ENCODE measurements around the gene KCND2.

KCND2 gene

DNA sequence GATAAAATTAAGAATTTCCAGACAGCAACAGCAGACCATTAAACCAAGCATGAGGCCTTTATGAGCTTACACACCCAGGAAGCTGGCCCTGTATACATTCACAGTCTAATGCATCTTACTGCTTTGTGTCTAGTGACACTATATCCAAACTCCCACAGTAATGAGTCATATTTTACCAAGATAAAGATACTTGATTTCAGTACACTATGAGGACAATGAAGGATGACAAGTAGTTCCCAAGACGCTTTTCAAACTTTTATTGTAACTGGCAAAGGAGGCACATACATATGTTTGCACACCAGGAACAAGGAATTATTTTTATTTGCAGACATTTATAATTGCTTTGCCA is 437.0 kb downstream of the KCND2 start:
- DNase-seq = no peak

DNA sequence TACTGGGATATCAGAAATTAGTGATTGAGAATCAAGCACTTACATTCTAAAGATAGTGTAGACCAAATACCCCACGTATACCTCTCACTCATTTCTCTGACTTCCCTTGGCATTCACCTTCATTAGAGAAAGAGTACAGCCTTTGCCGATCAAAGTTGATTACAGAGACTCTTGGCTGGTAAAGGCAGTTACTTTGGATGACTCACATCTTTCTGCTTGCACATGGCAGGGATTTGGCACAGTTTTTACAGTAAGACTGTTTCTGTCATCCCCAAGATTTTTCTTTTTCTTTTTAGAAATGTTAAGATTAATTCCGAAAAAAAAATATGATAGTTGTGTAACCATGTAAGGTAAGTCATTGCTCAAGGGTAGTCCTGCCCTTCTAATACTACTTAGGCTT is 442.0 kb downstream of the KCND2 start:
- DNase-seq = no peak

DNA sequence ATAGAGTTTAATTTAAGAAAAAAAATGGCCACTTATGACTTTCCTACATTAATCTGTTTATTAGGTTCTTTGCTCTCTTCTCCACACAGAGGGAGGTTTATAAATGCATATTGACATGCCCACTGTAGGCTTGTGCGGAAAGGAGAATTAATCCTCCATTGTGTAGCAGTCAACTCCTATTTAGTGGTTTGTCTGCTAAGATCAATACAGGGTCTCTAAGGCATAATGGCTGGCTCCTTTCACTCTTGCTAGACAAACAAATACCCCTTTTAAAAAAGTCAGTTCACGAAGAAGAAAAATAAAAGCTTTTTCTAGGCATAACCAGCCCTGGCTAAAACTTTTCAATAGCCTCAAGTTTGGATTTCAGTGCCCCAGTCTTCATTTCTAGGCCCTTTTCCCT is 443.3 kb downstream of the KCND2 start:
- DNase-seq = no peak

DNA sequence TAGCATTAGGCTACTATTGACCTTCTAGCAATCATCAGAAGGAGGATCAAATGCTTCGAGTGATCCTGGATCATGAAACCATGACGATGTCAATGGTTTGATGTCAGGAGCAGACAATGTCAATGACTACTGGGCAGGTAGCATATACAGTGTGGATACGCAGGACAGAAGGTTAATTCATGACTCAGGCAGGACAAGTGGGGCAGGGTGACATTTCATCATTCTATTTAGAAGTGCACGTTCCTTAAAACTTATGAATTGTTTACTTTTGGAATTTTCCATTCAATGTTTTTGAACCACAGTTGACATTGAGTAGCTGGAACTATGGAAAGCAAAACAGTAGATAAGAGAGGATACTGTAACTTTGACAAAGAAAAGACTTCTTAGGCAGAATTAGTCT is 444.2 kb downstream of the KCND2 start:
- no peak for DNase-seq

DNA sequence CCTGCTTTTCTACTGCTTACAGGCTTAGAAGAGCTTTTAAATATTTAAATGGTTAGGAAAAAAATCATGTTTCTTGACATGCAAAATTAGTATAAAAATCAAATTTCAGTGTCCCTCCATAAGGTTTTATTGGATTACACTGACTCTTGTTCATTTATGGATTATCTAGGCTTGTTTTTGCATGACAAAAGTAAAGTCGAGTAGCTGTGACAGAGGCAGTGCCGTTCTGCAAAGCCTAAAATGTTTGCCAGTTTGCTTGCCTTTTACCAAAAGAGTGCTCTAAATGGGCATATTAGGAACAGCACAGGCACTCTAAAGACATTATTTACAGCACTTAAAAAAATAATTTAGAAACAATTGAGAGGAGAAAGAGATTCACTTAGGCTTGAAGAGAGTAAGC is 445.4 kb downstream of the KCND2 start:
- DNase-seq = no peak

DNA sequence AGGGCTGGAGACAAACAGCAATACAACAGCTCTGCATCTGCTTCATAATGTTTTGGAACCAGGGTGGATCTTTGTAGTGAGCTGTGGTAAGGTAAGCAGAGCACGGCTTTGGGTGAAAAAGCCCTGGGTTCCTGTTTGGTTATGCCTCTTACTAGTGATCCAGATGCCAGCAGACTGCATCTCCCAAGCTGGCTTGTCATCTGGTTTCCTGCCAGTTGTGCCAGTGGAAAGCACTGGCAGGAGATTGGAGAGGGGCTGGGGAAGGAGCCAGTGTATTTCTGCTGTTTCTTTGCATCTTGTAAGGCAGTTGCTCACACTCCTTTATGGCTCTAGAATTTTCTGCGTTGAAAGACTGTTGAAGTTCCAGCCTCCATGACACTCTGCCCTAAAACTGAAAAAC is 447.3 kb downstream of the KCND2 start:
- DNase-seq = no peak

DNA sequence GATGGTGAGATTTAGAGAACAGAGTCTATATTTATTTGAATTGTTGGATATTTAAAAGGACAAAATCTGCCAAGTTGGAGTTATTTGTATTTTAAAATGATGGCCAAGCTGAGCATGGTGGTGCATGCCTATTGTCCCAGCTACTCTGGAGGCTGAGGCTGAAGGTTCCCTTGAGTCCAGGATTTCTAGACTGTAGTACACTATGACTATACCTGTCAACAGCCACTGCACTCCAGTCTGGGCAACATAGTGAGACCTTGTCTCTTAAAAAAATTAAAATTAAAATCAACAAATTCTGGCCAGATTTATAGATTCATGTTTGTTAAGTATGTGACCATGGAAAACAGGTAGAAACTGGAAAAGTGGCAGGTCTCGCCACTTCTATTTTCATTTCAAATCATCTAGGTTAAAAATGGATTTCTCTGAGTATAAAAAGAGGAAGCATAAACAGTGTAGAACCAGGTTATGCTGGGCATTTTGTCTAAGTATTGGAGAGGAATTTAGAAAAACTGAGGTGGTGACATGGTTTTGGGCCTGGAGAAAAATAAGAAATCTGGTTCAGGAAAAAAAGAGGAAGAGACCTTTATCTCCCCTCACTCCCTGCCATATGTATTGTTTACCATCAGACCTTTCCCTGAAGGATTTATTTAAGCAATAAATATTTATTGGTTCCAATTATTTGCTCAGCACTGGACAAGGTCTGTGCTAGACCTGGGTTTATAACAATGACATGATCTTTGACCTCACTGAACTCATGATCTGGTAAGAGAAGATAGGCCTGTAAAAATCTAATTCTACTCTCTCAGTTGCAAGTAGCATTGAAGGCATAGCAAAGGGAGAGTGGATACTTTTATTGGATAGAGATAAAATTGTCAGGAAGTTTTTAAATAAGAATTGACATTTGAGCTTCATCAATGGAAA is 450.8 kb downstream of the KCND2 start:
- no peak for DNase-seq

DNA sequence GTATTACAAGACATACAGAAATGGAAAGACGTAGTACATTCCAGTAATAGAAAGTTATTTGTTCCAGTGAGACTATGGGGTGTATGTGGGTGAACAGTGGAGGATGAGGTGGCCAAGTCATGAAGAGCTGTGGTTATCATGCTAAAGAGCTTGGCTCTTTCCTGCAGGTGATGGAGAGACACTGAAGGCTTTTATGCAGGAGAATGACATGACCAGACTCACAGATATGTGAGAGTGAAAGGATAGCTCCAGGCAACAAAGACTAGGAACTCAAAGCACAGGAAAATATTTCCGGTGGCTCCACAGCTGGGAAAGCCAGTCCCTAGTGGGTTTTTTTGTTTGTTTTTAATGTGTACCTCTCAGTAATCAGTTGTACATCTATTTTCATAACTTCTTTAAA is 451.5 kb downstream of the KCND2 start:
- DNase-seq = no peak

DNA sequence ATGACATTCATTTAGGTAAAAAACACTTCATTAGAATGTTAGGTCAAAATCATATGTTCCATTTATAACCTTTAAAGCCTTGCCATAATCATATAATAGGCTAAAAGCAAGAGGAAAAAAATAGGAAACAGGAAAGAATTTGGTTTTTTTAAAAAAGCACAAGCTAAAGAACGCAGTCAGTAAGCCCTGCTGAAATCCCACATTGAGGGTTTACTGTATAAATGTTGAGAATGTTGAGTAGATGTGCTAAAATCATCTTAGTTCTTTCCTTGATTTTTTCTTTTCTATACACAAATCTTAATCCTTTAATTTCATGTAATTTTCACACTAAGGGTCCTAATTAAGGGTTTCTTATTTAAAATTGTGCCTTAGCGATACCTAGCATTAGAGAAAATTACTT is 452.0 kb downstream of the KCND2 start:
- no peak for DNase-seq

DNA sequence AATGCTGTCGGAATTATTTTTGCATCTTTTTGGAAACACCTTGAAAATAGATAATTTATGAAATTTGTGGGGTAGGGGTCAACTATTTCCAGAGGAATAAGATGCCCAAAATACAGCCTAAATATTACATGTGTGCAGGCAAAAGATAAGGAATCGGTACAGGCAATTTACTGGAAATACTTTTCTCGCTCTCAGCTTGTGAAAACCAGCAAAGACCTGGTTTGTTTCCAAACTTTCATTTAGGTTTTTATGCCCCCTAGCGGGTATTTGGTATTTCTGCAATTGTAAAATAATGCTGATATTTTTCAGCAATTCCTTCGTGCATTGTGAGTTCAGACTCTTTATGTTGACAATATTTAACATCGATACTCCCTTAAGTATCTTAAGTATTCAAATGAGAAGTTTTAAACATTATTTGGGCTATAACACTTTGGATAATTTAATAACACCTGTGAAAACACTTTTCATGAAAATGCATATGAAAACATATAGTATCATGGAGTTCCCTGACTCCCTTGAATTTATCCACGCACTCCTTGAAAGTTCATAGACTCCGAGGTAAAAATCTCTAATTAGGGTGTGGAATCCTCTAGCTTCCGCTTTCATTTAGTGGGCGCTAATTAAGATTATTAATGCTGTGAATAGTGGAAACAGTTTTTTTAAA is 452.5 kb downstream of the KCND2 start:
- DNase-seq = no peak

DNA sequence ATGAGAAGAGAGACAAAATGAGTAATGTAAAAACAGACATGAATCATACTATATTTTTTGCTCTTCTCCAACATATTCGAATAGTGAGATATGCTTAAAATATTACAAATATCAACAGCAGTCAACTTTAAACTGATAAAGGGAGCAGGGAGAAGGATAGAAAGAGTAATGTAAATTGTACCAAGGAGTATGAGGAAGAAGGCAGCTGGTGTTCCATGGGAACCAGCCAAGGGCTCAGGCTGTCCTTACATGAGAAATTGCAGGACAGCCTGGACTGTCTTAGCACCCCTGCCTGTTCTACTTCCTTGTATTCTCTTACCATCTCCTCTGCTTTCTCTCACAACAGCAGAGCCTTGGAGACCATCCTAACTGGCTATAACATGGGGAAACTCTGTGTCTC is 456.3 kb downstream of the KCND2 start:
- no peak for DNase-seq

DNA sequence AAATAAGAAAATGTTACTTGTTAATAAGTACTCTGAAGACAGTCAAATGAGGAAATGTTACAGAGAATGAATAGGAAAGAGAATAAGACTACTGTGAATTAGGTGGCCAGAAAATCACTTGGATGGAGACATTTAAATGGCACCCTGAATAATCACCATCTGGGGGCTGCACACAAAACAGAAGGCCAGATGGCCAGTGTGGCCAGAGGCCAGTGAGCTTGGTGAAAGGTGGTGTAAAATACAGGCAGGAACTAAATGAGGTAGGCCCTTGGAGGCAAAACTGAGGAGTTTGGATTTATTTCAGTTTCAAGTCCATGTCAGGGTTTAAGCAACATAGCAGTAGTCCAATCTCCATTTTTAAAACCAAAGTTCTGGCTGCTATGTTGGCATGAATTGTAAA is 458.3 kb downstream of the KCND2 start:
- DNase-seq = no peak

DNA sequence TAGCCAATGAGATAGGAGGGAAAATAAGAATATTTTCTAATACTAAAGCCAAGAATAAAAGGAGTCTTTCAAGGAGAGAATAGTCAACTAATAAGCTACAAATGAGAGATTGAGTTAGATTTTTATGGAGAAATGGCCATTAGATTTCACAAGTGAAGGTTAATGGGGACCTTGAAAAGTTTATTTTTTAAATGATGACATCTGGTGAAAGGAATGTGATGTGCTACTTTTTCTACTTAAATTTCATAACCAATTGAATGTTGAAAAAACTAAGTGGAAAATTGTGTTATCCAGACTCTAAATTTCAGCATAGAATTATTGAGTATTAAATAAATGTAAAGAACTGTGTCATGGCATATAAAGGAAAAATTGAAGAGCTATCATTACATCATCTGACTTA is 459.3 kb downstream of the KCND2 start:
- no peak for DNase-seq

DNA sequence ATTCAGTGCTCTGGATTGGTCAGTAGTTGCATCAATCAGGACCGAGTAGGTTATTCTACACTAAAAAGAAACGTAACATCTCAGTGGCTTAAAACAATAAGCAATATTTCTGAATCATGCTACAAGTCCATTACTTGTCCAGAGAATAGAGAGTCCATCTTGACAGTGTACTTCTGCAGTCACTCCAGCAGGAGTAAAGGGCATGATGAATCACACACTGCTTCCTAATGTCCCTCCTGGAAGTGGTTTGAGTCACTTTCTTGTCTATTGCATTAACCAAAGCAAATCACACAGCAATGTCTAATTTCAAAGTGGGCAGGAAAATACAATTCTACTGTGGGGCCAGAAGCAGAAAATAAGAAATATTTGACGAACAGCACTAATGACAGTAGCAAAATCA is 460.2 kb downstream of the KCND2 start:
- no peak for DNase-seq

DNA sequence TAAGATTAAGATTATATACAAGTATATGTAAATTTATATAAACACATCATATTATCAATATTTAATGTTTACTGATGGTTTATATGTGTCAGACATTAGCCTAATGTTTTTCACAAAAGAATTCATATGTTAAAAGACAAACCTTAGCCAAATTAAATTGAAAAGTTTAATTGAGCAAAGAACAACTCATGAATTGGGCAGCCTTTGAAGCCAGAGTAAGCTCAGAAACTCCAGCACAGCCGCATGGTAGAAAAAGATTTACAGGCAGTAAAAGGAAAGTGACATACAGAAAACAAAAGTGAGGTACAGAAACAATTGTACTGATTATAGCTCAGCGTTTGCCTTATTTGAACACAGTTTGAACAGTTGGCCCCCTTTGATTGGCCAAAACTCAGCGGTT is 460.9 kb downstream of the KCND2 start:
- no peak for DNase-seq

DNA sequence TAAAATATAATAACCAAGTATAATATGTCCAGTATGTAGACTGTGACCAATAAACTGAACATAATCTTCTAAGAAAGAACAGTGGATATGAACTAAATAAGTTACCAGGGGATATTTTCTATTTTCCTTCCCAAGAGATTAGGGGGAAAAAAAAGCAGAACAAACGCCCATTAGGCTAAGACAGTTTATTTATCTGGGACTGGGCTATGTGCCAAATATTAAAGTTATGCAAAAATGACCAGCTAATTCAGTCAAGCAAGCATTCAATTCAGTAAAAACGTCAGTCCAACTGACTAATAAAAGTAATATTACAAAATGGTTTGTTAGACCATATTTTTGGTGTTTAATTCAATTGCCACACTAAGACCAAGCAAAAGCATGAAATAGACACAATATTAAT is 462.8 kb downstream of the KCND2 start:
- DNase-seq = no peak

DNA sequence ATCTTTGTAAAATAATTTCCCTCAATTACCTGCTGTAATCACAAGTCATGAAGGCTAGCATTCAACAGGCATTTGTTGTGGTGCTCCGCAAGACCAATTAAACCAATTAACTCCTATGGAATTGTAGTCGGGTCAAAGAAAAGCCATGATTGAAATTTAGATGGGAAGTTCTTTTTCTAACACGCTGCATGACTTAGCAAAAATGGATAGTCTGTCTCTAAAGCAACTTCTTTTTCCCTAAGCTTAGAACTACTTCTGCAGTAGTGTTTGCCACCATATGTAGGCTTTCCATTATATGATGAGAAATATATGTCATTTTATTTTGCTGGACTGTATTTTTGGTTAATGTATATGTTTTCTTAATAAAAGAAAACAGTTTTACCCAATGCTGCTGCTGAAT is 465.8 kb downstream of the KCND2 start:
- no peak for DNase-seq

DNA sequence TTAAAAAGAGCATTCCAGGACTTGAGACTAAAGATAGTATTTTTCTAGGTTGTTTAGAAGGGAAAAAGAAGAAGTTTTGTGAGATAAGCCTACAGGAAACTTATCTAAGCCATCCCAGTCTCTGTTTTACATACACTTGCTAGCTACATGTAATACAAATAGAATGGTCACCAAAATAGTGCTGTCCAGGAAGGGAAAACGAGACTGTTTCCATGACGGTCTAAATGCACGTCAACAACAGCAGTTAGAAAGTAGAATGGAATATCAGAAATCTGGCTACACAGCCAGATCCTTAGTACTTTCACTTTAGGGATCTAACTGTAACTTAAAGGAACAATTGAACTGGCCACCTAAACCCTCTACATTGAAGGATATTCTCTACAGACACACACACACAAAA is 467.4 kb downstream of the KCND2 start:
- no peak for DNase-seq

DNA sequence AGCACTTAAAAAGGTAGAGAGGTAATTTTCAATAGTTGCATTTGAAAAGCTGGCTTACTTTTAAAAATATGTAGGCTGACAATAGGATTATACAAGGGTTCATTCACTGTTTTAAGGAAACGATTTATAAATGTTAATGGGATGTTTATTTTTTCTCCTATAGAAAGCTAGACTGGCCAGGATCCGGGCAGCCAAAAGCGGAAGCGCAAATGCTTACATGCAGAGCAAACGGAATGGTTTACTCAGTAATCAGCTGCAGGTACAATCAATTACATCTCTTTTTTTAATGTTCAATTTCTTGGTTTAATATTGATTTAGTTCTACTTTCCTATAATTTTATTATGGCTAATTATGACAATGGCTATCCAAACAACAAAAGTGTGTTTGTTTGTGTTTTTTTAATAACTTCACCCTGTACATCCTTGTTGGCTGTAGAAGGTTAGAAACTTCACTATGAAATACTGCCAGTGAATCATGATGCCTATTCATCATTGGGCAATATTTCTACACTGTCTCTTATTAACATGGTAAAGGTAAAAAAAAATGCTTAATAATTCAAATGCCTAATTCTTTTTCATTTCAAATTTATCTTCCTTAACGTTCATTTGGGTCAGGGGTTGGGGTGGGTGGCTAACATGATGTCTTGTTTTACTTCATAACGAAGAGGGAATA is 468.5 kb downstream of the KCND2 start:
- DNase-seq = no peak

DNA sequence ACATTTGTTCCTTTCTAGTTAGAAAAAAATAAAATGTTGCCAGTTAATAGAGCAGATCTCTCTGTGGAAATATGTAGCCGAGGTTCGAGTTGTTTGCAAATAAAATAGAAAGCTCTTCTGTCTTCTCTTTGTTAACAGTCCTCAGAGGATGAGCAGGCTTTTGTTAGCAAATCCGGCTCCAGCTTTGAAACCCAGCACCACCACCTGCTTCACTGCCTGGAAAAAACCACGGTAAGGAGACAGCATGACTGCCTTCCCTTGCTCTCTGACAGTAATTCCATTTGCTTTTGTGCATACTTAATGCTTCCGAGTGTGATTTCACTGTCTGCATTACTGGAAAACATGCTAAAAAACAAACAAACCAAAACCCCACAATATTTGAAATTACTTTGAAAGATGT is 469.4 kb downstream of the KCND2 start:
- DNase-seq = no peak

DNA sequence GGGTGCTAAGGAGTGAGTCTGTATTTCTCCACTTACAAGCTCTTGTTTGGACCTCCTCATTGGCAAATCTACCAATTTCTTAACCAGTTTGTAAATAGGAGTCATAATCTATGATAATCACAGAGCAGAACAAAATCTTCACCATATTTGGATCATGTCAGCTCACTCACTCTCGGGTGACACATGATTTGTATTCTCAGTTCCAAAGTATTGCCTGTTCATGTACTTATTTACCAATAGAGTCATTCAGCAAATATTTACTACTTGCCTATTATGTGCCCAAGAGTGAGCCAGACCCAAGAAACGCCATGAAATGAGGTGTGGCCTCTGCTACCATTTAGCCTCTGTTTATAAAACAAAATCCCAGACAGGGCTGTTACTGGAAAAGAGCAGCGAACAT is 470.2 kb downstream of the KCND2 start:
- no peak for DNase-seq

DNA sequence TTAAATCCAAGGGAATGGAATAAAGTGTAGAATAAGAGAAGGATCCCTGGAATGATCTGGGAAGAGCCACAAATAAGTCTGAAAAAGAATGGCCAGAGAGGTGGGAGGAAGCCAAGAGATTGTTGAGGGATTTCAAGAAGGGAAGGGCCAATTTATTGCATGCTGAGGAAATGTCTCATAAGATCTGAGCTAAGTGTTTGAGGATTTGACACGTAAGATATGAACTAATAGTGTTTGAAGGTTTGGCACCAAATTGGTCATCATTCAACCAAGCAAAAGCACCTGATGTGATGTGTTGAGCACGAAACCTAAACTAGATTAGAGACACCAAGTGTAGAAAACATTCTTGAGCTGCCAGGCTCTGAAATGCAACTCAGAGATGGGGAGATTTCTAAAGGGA is 487.1 kb downstream of the KCND2 start:
- DNase-seq = no peak

DNA sequence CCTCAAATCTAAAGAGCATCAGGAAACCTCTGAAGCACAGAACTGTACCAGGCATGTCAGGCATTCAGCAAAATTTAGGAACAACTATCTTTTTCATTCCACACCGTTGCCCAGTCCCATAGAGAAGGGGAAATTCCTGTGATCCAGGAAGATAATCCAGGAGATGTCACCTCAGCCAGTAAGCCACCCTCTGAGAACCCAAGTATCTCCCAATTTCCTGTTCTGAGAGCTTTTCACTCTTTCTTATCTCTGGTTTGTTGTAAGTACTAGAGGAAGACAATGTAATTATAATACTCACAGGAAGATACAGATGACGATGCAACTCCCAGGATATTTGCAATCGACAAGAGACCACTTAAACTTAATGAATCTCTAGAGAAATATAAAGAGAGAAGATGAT is 487.9 kb downstream of the KCND2 start:
- no peak for DNase-seq

DNA sequence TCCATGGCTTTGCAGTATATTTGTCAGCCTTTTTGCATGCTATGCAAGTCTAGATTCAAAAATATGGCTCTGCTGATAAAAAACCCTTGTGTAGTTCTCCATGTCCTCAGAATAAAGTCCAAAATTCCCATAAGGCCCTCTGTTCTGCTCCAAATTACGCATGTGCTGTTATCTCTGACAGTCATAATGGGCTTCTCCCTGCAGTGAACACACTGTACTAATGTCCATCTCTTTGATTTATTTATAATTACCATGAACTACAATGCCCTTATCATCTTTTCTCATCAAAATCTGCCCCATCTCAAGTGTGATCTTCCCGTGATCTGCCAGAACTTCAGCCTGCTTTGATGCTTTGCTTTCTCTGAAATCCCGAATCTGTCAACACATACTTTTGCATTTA is 497.2 kb downstream of the KCND2 start:
- no peak for DNase-seq
